C4-2B (cell line): ENCODE results near the gene STMND1.

Experiments used
- H3K27ac ChIP-seq: fragments of 450-650 bp; 2 replicates; pipeline ENCODE4 v1.5.1; 2017
- CTCF ChIP-seq: fragments of 450-650 bp; conservative IDR thresholded peaks from 2 replicates; pipeline ENCODE4 v1.5.1; 2017; ENCODE audit warnings: mild to moderate bottlenecking
- ZFX ChIP-seq: fragments of 450-650 bp; IDR thresholded peaks from 2 replicates; pipeline ENCODE4 v1.6.1; 2017

The STMND1 gene

GRCh38 chr6:17116117-17116440, 14.2 kb downstream of the STMND1 start:
- H3K27ac ChIP-seq = no peak overlapping the region
- TF ChIP-seq CTCF (no peak), ZFX (no peak)

GRCh38 chr6:17120019-17120418, 18.2 kb downstream of the STMND1 start:
- no peak for TF ChIP-seq ZFX
- TF ChIP-seq CTCF = no peak
- H3K27ac ChIP-seq = no peak overlapping the region

- H3K27ac ChIP-seq = no peak overlapping the region
- TF ChIP-seq CTCF (no peak), ZFX (no peak)
Measured at GRCh38 chr6:17125407-17125806, 23.6 kb downstream of the STMND1 start.

- H3K27ac ChIP-seq = no peak overlapping the region
- TF ChIP-seq ZFX (no peak), CTCF (no peak)
Measured at GRCh38 chr6:17130786-17131185, 28.9 kb downstream of the STMND1 start.

- TF ChIP-seq CTCF (no peak), ZFX (no peak)
- no peak overlapping the region for H3K27ac ChIP-seq
Measured at GRCh38 chr6:17132967-17133366, 31.1 kb downstream of the STMND1 start.

- TF ChIP-seq CTCF = no peak
- TF ChIP-seq ZFX = no peak
- H3K27ac ChIP-seq = no peak overlapping the region
Measured at GRCh38 chr6:17138033-17138432, 36.2 kb downstream of the STMND1 start.

- no peak overlapping the region for H3K27ac ChIP-seq
- TF ChIP-seq ZFX = no peak
- no peak for TF ChIP-seq CTCF
Measured at GRCh38 chr6:17144016-17144415, 42.2 kb downstream of the STMND1 start.
